K562 (cell line): ENCODE measurements around the gene ICAM3. TPM values are rescaled to one million over a fixed set of nuclear protein-coding genes. Genes with fewer than 3 reads are reported as not detected.

ENCODE experiments used
- DPF2 ChIP-seq: fragments of 450-650 bp; IDR thresholded peaks from 2 replicates; pipeline ENCODE4 v1.6.1; 2016
- EZH2 ChIP-seq: IDR thresholded peaks from 2 replicates; pipeline ENCODE4 v1.6.1; 2012; ENCODE audit warnings: low read depth, mild to moderate bottlenecking, inconsistent platforms, low read length, borderline replicate concordance
- HNRNPK ChIP-seq: fragments of 200-400 bp; formaldehyde crosslinking; IDR thresholded peaks from one replicate; pipeline ENCODE4 v1.6.1; 2018; ENCODE audit warnings: mild to moderate bottlenecking, low read depth, low read length; ENCODE audit not compliant: poor library complexity, severe bottlenecking
- ILK ChIP-seq: fragments of 450-650 bp; IDR thresholded peaks from 2 replicates; pipeline ENCODE4 v1.6.1; 2016; ENCODE audit warnings: missing genetic modification characterization, low read depth, mild to moderate bottlenecking, missing compliant biosample characterization, moderate library complexity, borderline replicate concordance
- JUNB ChIP-seq: fragments of 450-650 bp; formaldehyde crosslinking; conservative IDR thresholded peaks from 2 replicates; pipeline ENCODE4 v1.4.0; 2020; ENCODE audit warnings: mild to moderate bottlenecking
- MCM2 ChIP-seq: fragments of 450-650 bp; IDR thresholded peaks from 2 replicates; pipeline ENCODE4 v1.6.1; 2017; ENCODE audit warnings: low read depth, mild to moderate bottlenecking
- NFATC3 ChIP-seq: fragments of 450-650 bp; IDR thresholded peaks from 2 replicates; pipeline ENCODE4 v1.6.1; 2017; ENCODE audit warnings: mild to moderate bottlenecking
- NR3C1 ChIP-seq: sonication (generic); formaldehyde crosslinking; IDR thresholded peaks from 2 replicates; pipeline ENCODE4 v1.8.1; 2022; ENCODE audit warnings: missing genetic modification reagents
- PATZ1 ChIP-seq: fragments of 250-450 bp; sonication (Bioruptor Pico); IDR thresholded peaks from 2 replicates; pipeline ENCODE4 v1.5.0; 2020; ENCODE audit warnings: mild to moderate bottlenecking, borderline replicate concordance
- RBM34 ChIP-seq: fragments of 200-400 bp; formaldehyde crosslinking; IDR thresholded peaks from 2 replicates; pipeline ENCODE4 v1.6.1; 2018; ENCODE audit warnings: low read length, borderline replicate concordance; ENCODE audit not compliant: insufficient read depth
- TBL1XR1 ChIP-seq, 2 experiments: IDR thresholded peaks; 2 replicates each; pipeline ENCODE4 v1.6.1; 2012; ENCODE audit warnings: improper control_type of control experiment in 2 of 2, low read length in 2 of 2, mild to moderate bottlenecking in 1 of 2
- ZNF347 ChIP-seq: fragments of 450-650 bp; formaldehyde crosslinking; IDR thresholded peaks from 2 replicates; pipeline ENCODE4 v1.4.0; 2020; ENCODE audit warnings: low read depth, mild to moderate bottlenecking, moderate library complexity
- ZSCAN32 ChIP-seq: fragments of 450-650 bp; formaldehyde crosslinking; IDR thresholded peaks from 2 replicates; pipeline ENCODE4 v1.4.0; 2020; ENCODE audit warnings: mild to moderate bottlenecking, moderate library complexity
- ZZZ3 ChIP-seq: fragments of 450-650 bp; IDR thresholded peaks from 2 replicates; pipeline ENCODE4 v1.6.1; 2016; ENCODE audit warnings: antibody characterized with exemption, mild to moderate bottlenecking, moderate library complexity
- polyA plus RNA-seq, 8 experiments: library from polyadenylated mRNA; depleted of rRNA in 4 of 8; stranded (reverse) in 5 of 8; unstranded in 3 of 8; fragments of >200 nt; fragmentation: Nextera tagmentation in 2 of 8; fragmentation: Illumina TruSeq in 1 of 8; extraction: Ambion mirVana in 2 of 8; extraction: Trizol in 1 of 8; gene quantifications; 2 replicates each; pipeline versions ENCODE4 v1.2.1 to v1.2.3, GENCODE V29; 2011 to 2014; ENCODE audit warnings: inconsistent platforms in 1 of 8, missing spikeins in 1 of 8
- total RNA-seq, 7 experiments: library from RNA; depleted of rRNA in 6 of 7; stranded (reverse); fragments of >200 nt in 6 of 7; fragmentation: Illumina TruSeq in 2 of 7; extraction: Trizol in 2 of 7; gene quantifications; 2 replicates each; pipeline versions ENCODE4 v1.2.1 to v1.2.3, GENCODE V29; 2011 to 2021; ENCODE audit warnings: low replicate concordance in 1 of 7
- TF ChIP-seq, protein P1 (sequence below): sonication (generic); formaldehyde crosslinking; IDR thresholded peaks from 2 replicates; pipeline ENCODE4 v1.8.1; 2023; ENCODE audit warnings: mild to moderate bottlenecking, missing genetic modification reagents
- TF ChIP-seq, protein P2 (sequence below): fragments of 250-450 bp; sonication (Bioruptor Pico); IDR thresholded peaks from 2 replicates; pipeline ENCODE4 v1.8.0; 2022; ENCODE audit warnings: moderate library complexity, mild to moderate bottlenecking, inconsistent platforms
- TF ChIP-seq, protein P3 (sequence below): fragments of 450-650 bp; IDR thresholded peaks from 2 replicates; pipeline ENCODE4 v1.6.1; 2018; ENCODE audit warnings: mild to moderate bottlenecking, low read depth; ENCODE audit not compliant: partially characterized antibody
- TF ChIP-seq, protein P4 (sequence below): IDR thresholded peaks from 3 replicates; pipeline ENCODE4 v1.6.1; 2011; ENCODE audit warnings: borderline replicate concordance, mild to moderate bottlenecking; ENCODE audit not compliant: insufficient read length, insufficient read depth

Gene ICAM3
- total and polyA plus RNA-seq, 9 of the 15 experiments (the other 6 are each of a cell fraction or from before 2014, with no cell fraction given) = 6.5 to 39.5 (median 24.2) TPM

DNA sequence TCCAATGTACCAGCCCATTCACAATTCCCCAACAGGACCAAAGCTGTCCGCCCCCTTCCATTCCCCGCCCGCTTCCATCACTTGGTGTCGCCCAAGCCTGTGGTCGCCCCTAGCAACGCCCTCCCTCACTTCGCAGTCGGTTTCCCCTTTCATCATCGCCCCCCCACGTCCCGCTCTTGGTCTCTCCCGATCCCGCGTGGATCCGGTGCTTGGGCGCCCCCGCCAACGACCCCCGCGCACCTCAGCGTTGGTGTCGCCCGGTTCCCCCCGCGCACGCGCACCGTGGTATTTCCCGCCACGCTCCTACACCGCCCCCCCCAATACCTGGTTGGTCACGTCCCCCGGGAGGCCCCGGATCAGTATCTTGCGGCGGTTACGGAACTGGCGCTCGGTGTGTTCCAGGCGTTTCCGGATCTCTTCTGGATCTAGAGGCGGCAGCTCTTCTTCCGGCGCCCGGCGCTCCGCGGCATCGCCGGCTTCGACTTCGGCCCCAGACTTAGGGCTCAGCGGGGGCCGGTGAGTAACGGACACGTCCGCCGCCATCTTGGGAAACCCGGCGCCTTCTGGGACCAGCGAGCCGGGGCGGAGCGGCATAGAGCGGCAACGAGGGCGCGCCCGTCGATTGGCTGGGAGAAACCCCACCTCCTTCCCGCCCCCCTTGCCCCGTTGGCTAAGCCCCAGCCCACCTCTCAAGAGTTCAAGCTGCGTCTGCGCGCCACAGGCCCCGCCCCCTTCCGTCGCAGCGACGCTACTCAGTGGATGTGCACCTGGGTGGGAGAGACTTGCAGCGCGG, 6.3 kb downstream of the ICAM3 start, which contains the start of gene RAVER1 (continued):
- TF ChIP-seq ILK (tag) (no peak), TBL1XR1 (IDR thresholded peaks at IDR 0.05; ENCODE audit: low read length in 2 of 2) (no peak; a peak in 2 of 4 replicates), ZSCAN32 (CRISPR knock-in tag) (no peak), HNRNPK (no peak), PATZ1 (CRISPR knock-in tag) (peak; percentile 40; the same call in 1 of the 2 replicates), NFATC3 (no peak), NR3C1 (CRISPR knock-in tag) (no peak), MCM2 (no peak), ZNF347 (CRISPR knock-in tag) (no peak), JUNB (CRISPR knock-in tag) (no peak), RBM34 (no peak), ZZZ3 (no peak), EZH2 (no peak), DPF2 (peak; percentile 40; the same call in 1 of the 2 replicates)
- TF ChIP-seq, protein P1, sequence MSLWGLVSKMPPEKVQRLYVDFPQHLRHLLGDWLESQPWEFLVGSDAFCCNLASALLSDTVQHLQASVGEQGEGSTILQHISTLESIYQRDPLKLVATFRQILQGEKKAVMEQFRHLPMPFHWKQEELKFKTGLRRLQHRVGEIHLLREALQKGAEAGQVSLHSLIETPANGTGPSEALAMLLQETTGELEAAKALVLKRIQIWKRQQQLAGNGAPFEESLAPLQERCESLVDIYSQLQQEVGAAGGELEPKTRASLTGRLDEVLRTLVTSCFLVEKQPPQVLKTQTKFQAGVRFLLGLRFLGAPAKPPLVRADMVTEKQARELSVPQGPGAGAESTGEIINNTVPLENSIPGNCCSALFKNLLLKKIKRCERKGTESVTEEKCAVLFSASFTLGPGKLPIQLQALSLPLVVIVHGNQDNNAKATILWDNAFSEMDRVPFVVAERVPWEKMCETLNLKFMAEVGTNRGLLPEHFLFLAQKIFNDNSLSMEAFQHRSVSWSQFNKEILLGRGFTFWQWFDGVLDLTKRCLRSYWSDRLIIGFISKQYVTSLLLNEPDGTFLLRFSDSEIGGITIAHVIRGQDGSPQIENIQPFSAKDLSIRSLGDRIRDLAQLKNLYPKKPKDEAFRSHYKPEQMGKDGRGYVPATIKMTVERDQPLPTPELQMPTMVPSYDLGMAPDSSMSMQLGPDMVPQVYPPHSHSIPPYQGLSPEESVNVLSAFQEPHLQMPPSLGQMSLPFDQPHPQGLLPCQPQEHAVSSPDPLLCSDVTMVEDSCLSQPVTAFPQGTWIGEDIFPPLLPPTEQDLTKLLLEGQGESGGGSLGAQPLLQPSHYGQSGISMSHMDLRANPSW (CRISPR knock-in tag) = no peak
- TF ChIP-seq, protein P2, sequence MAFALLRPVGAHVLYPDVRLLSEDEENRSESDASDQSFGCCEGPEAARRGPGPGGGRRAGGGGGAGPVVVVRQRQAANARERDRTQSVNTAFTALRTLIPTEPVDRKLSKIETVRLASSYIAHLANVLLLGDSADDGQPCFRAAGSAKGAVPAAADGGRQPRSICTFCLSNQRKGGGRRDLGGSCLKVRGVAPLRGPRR = no peak
- TF ChIP-seq, protein P3, sequence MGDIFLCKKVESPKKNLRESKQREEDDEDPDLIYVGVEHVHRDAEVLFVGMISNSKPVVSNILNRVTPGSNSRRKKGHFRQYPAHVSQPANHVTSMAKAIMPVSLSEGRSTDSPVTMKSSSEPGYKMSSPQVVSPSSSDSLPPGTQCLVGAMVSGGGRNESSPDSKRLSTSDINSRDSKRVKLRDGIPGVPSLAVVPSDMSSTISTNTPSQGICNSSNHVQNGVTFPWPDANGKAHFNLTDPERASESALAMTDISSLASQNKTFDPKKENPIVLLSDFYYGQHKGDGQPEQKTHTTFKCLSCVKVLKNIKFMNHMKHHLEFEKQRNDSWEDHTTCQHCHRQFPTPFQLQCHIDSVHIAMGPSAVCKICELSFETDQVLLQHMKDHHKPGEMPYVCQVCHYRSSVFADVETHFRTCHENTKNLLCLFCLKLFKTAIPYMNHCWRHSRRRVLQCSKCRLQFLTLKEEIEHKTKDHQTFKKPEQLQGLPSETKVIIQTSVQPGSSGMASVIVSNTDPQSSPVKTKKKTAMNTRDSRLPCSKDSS = no peak
- TF ChIP-seq, protein P4, sequence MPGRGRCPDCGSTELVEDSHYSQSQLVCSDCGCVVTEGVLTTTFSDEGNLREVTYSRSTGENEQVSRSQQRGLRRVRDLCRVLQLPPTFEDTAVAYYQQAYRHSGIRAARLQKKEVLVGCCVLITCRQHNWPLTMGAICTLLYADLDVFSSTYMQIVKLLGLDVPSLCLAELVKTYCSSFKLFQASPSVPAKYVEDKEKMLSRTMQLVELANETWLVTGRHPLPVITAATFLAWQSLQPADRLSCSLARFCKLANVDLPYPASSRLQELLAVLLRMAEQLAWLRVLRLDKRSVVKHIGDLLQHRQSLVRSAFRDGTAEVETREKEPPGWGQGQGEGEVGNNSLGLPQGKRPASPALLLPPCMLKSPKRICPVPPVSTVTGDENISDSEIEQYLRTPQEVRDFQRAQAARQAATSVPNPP = no peak
